NCI-H146 treated with DMSO at 0.1 percent for 48 hours (cell line): ENCODE results near the gene GRID1.
A peak's percentile ranks its signal among the peaks of the same experiment; 100 is the strongest.

Experiments
- DNase-seq: peaks from one replicate; lab custom pipeline; 2025; ENCODE audit not compliant: unreplicated experiment; lab: John Stamatoyannopoulos, UW

Gene GRID1

GRCh38 chr10:86295351-86295750 lies 71.2 kb downstream of the GRID1 start:
- DNase-seq = no peak

- DNase-seq = no peak
Observed at GRCh38 chr10:86294346-86295265, 72.0 kb downstream of the GRID1 start.

GRCh38 chr10:86293396-86293791 lies 73.2 kb downstream of the GRID1 start:
- no peak for DNase-seq

GRCh38 chr10:86292462-86293395 lies 73.9 kb downstream of the GRID1 start:
- no peak for DNase-seq

- DNase-seq = no peak
Observed at GRCh38 chr10:86291616-86292340, 74.8 kb downstream of the GRID1 start.

GRCh38 chr10:86290933-86291615 lies 75.5 kb downstream of the GRID1 start:
- DNase-seq = no peak

GRCh38 chr10:86289577-86289868 lies 77.1 kb downstream of the GRID1 start:
- DNase-seq = no peak

GRCh38 chr10:86288695-86289576 lies 77.7 kb downstream of the GRID1 start:
- no peak for DNase-seq

- DNase-seq = peak; percentile 73
Observed at GRCh38 chr10:86287966-86288579, 78.5 kb downstream of the GRID1 start.

GRCh38 chr10:86287110-86287793 lies 79.3 kb downstream of the GRID1 start:
- DNase-seq = no peak

- DNase-seq = no peak
Observed at GRCh38 chr10:86286236-86287109, 80.1 kb downstream of the GRID1 start.

- peak; percentile 82 for DNase-seq
Observed at GRCh38 chr10:86285136-86285790, 81.3 kb downstream of the GRID1 start.

- no peak for DNase-seq
Observed at GRCh38 chr10:86284355-86285105, 82.1 kb downstream of the GRID1 start.

- no peak for DNase-seq
Observed at GRCh38 chr10:86283466-86284287, 82.9 kb downstream of the GRID1 start.

GRCh38 chr10:86282664-86283465 lies 83.7 kb downstream of the GRID1 start:
- no peak for DNase-seq
